ENCODE results near the gene STK32C.
"Not testable (repeated sequence)": the region's sequence is repeated elsewhere in the genome, so short reads cannot be mapped to it uniquely, and the experiment has no call there.

Gene STK32C

DNA sequence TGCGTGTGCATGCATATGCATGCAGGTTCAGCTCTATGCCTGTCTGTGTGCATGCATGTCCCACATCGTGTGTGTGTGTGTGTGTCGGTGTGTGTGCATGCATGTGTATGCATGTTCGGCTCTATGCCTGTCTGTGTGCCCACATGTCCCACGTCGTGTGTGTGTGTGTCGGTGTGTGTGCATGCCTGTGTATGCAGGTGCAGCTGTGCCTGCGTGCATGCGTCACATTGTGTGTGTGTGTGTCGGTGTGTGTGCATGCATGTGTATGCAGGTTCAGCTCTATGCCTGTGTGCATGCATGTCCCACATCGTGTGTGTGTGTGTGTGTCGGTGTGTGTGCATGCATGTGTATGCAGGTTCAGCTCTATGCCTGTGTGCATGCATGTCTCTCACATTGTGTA lies 39.8 kb downstream of the STK32C start:
- not testable (repeated sequence) for DNase-seq (ENCODE audit: low read depth in 2 of 2)

GRCh38 chr10:132266594-132267161 lies 41.1 kb downstream of the STK32C start:
- DNase-seq (ENCODE audit: low read depth in 2 of 2) = no peak

DNA sequence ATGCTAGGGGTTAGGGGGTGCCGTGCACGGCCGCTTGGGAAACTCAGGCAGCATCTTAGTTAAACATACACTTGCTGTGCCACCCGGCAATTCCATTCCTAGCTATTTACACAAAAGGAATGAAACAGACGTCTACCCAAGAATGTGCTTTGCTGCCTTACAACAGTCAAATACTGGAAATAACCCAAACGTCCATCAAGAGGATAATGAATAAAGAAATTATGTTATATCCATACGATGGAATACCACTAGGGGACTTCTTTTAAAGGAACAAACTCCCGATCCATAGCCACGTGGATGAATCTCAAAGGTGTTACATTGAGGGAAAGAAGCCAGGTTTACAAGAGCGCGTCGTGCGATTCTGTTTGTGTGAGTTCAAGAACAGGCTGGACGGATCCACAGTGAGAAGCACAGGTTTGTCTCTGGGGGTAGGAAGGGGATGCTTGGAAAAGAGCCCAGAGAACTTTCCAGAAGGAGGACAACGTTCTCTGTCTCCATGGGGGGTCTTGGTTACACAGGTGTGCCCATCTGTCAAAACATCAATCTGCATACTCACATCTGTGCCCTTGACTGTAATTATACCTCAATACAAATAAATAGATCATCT lies 41.8 kb downstream of the STK32C start:
- no peak for DNase-seq (ENCODE audit: low read depth in 2 of 2)

GRCh38 chr10:132264966-132265889 lies 42.5 kb downstream of the STK32C start:
- DNase-seq (ENCODE audit: low read depth in 2 of 2) = no peak

- no peak for DNase-seq (ENCODE audit: low read depth in 2 of 2)
These were observed 43.3 kb downstream of the STK32C start for GRCh38 chr10:132264306-132264950.

GRCh38 chr10:132263866-132264265 lies 43.9 kb downstream of the STK32C start:
- no peak for DNase-seq (ENCODE audit: low read depth in 2 of 2)

- DNase-seq (ENCODE audit: low read depth in 2 of 2) = no peak
These were observed 47.9 kb downstream of the STK32C start for GRCh38 chr10:132259702-132260482.

- no peak for DNase-seq (ENCODE audit: low read depth in 2 of 2)
These were observed 49.3 kb downstream of the STK32C start for GRCh38 chr10:132258423-132258822.

GRCh38 chr10:132257907-132258306 lies 49.8 kb downstream of the STK32C start:
- no peak for DNase-seq (ENCODE audit: low read depth in 2 of 2)

- no peak for DNase-seq (ENCODE audit: low read depth in 2 of 2)
These were observed 50.5 kb downstream of the STK32C start for GRCh38 chr10:132257271-132257670.

- no peak for DNase-seq (ENCODE audit: low read depth in 2 of 2)
These were observed 50.9 kb downstream of the STK32C start for GRCh38 chr10:132256866-132257265.

GRCh38 chr10:132255489-132256344 lies 52.0 kb downstream of the STK32C start:
- no peak for DNase-seq (ENCODE audit: low read depth in 2 of 2)

DNA sequence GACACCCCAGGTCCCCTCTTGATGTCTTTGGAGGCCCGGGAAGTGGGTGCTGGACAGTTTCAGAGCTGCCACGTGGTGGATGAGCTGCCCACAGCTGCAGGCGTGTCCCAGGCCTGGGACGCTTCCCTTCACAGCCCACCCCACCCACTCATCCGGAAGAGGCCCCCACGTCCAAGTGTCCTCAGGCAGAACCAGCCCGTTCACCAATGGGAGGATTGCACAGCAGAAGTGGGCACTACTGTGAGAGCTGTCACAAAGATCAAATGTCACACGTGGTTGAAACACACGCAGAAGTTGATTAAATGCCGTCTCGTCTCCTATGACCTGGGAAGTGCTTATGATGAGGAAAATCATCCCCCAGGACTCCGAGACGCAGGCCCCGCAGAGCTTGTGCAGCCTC lies 52.9 kb downstream of the STK32C start:
- no peak for DNase-seq (ENCODE audit: low read depth in 2 of 2)

GRCh38 chr10:132253092-132253687 lies 54.6 kb downstream of the STK32C start:
- no peak for DNase-seq (ENCODE audit: low read depth in 2 of 2)

GRCh38 chr10:132252412-132252811 lies 55.3 kb downstream of the STK32C start:
- DNase-seq (ENCODE audit: low read depth in 2 of 2) = no peak

GRCh38 chr10:132251928-132252327 lies 55.8 kb downstream of the STK32C start:
- DNase-seq (ENCODE audit: low read depth in 2 of 2) = no peak

DNA sequence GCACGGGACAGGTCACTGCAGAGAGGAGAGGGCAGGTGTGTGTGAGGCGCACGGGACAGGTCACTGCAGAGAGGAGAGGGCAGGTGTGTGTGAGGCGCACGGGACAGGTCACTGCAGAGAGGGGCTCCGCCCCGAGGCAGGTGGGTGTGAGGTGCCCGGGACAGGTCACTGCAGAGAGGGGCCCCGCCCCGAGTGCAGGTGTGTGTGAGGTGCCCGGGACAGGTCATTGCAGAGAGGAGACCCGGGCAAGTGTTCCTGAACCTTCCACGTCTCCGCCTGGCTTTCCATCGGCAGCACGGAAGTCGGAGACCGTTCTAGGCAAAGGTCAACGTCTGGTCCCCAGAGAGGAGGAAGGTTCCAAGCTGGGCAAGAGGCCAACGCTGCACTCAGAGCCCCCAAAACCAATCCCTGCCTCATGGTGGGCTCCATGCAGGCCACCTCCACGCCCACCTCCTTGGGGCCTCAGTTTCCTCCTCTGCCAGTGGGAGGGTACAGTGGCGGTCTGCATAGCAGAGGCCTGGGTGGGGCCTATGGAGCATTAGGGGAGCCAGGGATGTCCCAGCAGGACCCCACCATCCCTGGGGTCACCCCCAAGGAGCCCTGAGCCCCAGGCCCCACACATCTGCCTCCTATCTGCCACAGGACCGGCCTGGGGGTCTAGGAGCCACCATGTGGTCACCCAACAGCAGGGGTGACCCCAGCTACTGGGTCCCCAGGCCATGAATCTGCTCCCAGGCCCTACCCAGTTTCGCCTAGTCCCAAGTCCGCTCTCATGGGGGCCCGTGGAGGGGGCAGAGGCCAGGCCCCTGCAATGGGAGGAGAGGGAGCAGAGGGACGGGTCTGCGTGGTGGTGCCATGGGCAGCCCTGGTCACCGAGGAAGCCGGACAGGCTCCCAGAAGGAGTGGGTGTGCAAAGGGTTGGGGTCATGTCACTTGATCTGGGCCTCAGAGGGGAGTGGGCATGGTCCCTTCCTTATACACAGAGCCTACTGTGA lies 57.0 kb downstream of the STK32C start:
- DNase-seq (ENCODE audit: low read depth in 2 of 2) = no peak

DNA sequence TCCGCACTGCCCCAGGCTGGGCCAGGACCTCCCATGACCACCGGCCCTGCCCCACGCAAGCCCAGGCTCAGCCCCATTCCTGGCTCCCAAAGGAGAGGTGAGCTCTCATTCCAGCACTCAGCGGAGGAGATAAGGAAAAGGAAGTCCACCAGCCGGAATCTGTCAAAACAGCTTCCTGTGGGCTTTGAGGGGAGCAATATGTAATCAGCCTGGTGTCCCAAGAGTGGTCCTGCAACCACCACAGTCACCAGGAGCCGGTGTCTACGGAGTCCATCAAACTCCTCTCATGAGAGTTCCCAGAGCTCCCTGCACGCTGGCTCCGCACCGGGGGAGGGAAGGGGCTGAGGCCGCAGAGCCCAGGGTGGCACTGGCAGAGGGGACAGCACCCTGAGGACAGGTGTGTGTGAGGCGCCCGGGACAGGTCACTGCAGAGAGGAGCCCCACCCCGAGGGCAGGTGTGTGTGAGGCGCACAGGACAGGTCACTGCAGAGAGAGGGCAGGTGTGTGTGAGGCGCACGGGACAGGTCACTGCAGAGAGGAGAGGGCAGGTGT lies 57.9 kb downstream of the STK32C start:
- DNase-seq (ENCODE audit: low read depth in 2 of 2) = no peak

Data from stimulated activated CD4-positive, alpha-beta T cell treated with anti-CD3 and anti-CD28 coated beads, Interleukin-1b, Interleukin-23, amount 100 ng/mL, for 1 hour (primary cell).